Right lobe of liver (tissue), 4 donors: Measurements from ENCODE around the gene CSTF1.

Source experiments
- POLR2A ChIP-seq: fragments of 450-650 bp; IDR thresholded peaks from one replicate; pipeline ENCODE4 v1.6.1; 2017; ENCODE audit warnings: antibody characterized with exemption, mild to moderate bottlenecking
- TF ChIP-seq, protein P1 (sequence below), 4 donors: fragments of 200-600 bp in 3 of 4; fragments of 450-650 bp in 1 of 4; IDR thresholded peaks; one replicate each; pipeline versions ENCODE4 v1.5.1 to v1.8.0; 2016 to 2022; ENCODE audit warnings: antibody characterized with exemption in 4 of 4, mild to moderate bottlenecking in 2 of 4
- donor health status: DM: no; HTN: no; CAD: no.
- donor health status: DM: no; HTN: no; CAD: no.
- donor health status: DM: no; HTN: yes; CAD: no.

DNA sequence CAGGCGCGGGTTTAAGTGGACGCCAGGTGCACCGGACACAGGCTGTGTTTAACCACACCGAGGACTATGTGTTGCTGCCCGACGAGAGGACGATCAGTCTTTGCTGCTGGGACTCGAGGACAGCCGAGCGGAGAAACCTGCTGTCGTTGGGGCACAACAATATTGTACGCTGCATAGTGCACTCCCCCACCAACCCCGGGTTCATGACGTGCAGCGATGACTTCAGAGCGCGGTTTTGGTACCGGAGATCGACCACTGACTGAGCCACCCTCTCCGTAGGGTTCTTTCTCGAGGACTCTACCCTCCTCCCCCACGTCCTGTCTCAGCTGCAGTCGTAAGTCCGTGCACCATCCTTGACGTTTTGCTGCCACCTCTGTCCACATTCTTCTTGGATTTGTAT is 11.0 kb downstream of the CSTF1 start:
- TF ChIP-seq, protein P1, sequence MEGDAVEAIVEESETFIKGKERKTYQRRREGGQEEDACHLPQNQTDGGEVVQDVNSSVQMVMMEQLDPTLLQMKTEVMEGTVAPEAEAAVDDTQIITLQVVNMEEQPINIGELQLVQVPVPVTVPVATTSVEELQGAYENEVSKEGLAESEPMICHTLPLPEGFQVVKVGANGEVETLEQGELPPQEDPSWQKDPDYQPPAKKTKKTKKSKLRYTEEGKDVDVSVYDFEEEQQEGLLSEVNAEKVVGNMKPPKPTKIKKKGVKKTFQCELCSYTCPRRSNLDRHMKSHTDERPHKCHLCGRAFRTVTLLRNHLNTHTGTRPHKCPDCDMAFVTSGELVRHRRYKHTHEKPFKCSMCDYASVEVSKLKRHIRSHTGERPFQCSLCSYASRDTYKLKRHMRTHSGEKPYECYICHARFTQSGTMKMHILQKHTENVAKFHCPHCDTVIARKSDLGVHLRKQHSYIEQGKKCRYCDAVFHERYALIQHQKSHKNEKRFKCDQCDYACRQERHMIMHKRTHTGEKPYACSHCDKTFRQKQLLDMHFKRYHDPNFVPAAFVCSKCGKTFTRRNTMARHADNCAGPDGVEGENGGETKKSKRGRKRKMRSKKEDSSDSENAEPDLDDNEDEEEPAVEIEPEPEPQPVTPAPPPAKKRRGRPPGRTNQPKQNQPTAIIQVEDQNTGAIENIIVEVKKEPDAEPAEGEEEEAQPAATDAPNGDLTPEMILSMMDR (IDR thresholded peaks at IDR 0.05), result no peak
- no peak for TF ChIP-seq POLR2A
